ENCODE measurements around the gene CACNA1C.

The CACNA1C gene

GRCh38 chr12:2231011-2231595, 178.3 kb downstream of the CACNA1C start:
- H3K4me1 ChIP-seq (ENCODE audit: insufficient read depth, low read length), result no peaks in the 10 kb centered on the region
- H4K20me1 ChIP-seq (ENCODE audit: insufficient read depth, low read length), result no peaks in the 10 kb centered on the region
- TF ChIP-seq EZH2 (IDR thresholded peaks at IDR 0.05; ENCODE audit: borderline replicate concordance, low read depth, low read length, severe bottlenecking) (no peak), CTCF (IDR thresholded peaks at IDR 0.05; ENCODE audit: borderline replicate concordance, extremely low read depth, low read length, poor library complexity, severe bottlenecking) (no peak)
- no peak overlapping the region for H3K4me2 ChIP-seq (ENCODE audit: insufficient read depth, low read length)
- no peak for DNase-seq
- no peak for ATAC-seq (ENCODE audit: insufficient read depth, low read depth)
- no peaks in the 10 kb centered on the region for H3K9me3 ChIP-seq (ENCODE audit: insufficient read depth, low read length, severe bottlenecking)
- no peak overlapping the region for H3K9ac ChIP-seq (ENCODE audit: low read depth, low read length)
- no peak overlapping the region for H2AFZ ChIP-seq (ENCODE audit: low read depth, low read length)
- no peak overlapping the region for H3K27ac ChIP-seq (ENCODE audit: low read length)
- no peaks in the 10 kb centered on the region for H3K36me3 ChIP-seq (ENCODE audit: insufficient read depth, low read length)
- H3K27me3 ChIP-seq (ENCODE audit: insufficient read depth, low read length, poor library complexity), result no peaks in the 10 kb centered on the region
- no peaks in the 10 kb centered on the region for H3K79me2 ChIP-seq (ENCODE audit: insufficient read depth, low read length)
- no peak overlapping the region for H3K4me3 ChIP-seq (ENCODE audit: low read depth in 1 of 2, low read length in 2 of 2)

GRCh38 chr12:2231956-2232355, 179.2 kb downstream of the CACNA1C start:
- H3K9ac ChIP-seq (ENCODE audit: low read depth, low read length), result no peak overlapping the region
- H3K4me3 ChIP-seq (ENCODE audit: low read depth in 1 of 2, low read length in 2 of 2), result no peak overlapping the region
- no peaks in the 10 kb centered on the region for H3K27me3 ChIP-seq (ENCODE audit: insufficient read depth, low read length, poor library complexity)
- no peaks in the 10 kb centered on the region for H4K20me1 ChIP-seq (ENCODE audit: insufficient read depth, low read length)
- H3K79me2 ChIP-seq (ENCODE audit: insufficient read depth, low read length), result no peaks in the 10 kb centered on the region
- H3K27ac ChIP-seq (ENCODE audit: low read length), result no peak overlapping the region
- no peak overlapping the region for H3K4me2 ChIP-seq (ENCODE audit: insufficient read depth, low read length)
- no peak for TF ChIP-seq CTCF (IDR thresholded peaks at IDR 0.05; ENCODE audit: borderline replicate concordance, extremely low read depth, low read length, poor library complexity, severe bottlenecking)
- TF ChIP-seq EZH2 (IDR thresholded peaks at IDR 0.05; ENCODE audit: borderline replicate concordance, low read depth, low read length, severe bottlenecking), result no peak
- H3K36me3 ChIP-seq (ENCODE audit: insufficient read depth, low read length), result no peaks in the 10 kb centered on the region
- DNase-seq, result no peak
- no peaks in the 10 kb centered on the region for H3K4me1 ChIP-seq (ENCODE audit: insufficient read depth, low read length)
- no peak overlapping the region for H2AFZ ChIP-seq (ENCODE audit: low read depth, low read length)
- H3K9me3 ChIP-seq (ENCODE audit: insufficient read depth, low read length, severe bottlenecking), result no peaks in the 10 kb centered on the region
- no peak for ATAC-seq (ENCODE audit: insufficient read depth, low read depth)

GRCh38 chr12:2233034-2233433, 180.2 kb downstream of the CACNA1C start:
- no peaks in the 10 kb centered on the region for H3K36me3 ChIP-seq (ENCODE audit: insufficient read depth, low read length)
- no peak overlapping the region for H3K9ac ChIP-seq (ENCODE audit: low read depth, low read length)
- H3K4me2 ChIP-seq (ENCODE audit: insufficient read depth, low read length), result no peak overlapping the region
- H4K20me1 ChIP-seq (ENCODE audit: insufficient read depth, low read length), result no peaks in the 10 kb centered on the region
- H3K9me3 ChIP-seq (ENCODE audit: insufficient read depth, low read length, severe bottlenecking), result no peaks in the 10 kb centered on the region
- no peak overlapping the region for H3K27ac ChIP-seq (ENCODE audit: low read length)
- no peak overlapping the region for H3K4me3 ChIP-seq (ENCODE audit: low read depth in 1 of 2, low read length in 2 of 2)
- no peak for DNase-seq
- H2AFZ ChIP-seq (ENCODE audit: low read depth, low read length), result no peak overlapping the region
- no peaks in the 10 kb centered on the region for H3K4me1 ChIP-seq (ENCODE audit: insufficient read depth, low read length)
- no peak for ATAC-seq (ENCODE audit: insufficient read depth, low read depth)
- no peaks in the 10 kb centered on the region for H3K27me3 ChIP-seq (ENCODE audit: insufficient read depth, low read length, poor library complexity)
- TF ChIP-seq EZH2 (IDR thresholded peaks at IDR 0.05; ENCODE audit: borderline replicate concordance, low read depth, low read length, severe bottlenecking), result no peak
- no peak for TF ChIP-seq CTCF (IDR thresholded peaks at IDR 0.05; ENCODE audit: borderline replicate concordance, extremely low read depth, low read length, poor library complexity, severe bottlenecking)
- no peaks in the 10 kb centered on the region for H3K79me2 ChIP-seq (ENCODE audit: insufficient read depth, low read length)

GRCh38 chr12:2234091-2234490, 181.3 kb downstream of the CACNA1C start:
- no peaks in the 10 kb centered on the region for H4K20me1 ChIP-seq (ENCODE audit: insufficient read depth, low read length)
- no peak overlapping the region for H3K4me2 ChIP-seq (ENCODE audit: insufficient read depth, low read length)
- no peak overlapping the region for H3K27ac ChIP-seq (ENCODE audit: low read length)
- no peak for ATAC-seq (ENCODE audit: insufficient read depth, low read depth)
- no peak overlapping the region for H3K9ac ChIP-seq (ENCODE audit: low read depth, low read length)
- no peaks in the 10 kb centered on the region for H3K27me3 ChIP-seq (ENCODE audit: insufficient read depth, low read length, poor library complexity)
- no peaks in the 10 kb centered on the region for H3K9me3 ChIP-seq (ENCODE audit: insufficient read depth, low read length, severe bottlenecking)
- TF ChIP-seq EZH2 (IDR thresholded peaks at IDR 0.05; ENCODE audit: borderline replicate concordance, low read depth, low read length, severe bottlenecking) (no peak), CTCF (IDR thresholded peaks at IDR 0.05; ENCODE audit: borderline replicate concordance, extremely low read depth, low read length, poor library complexity, severe bottlenecking) (no peak)
- no peak for DNase-seq
- no peak overlapping the region for H3K4me3 ChIP-seq (ENCODE audit: low read depth in 1 of 2, low read length in 2 of 2)
- H2AFZ ChIP-seq (ENCODE audit: low read depth, low read length), result no peak overlapping the region
- no peaks in the 10 kb centered on the region for H3K79me2 ChIP-seq (ENCODE audit: insufficient read depth, low read length)
- H3K4me1 ChIP-seq (ENCODE audit: insufficient read depth, low read length), result no peaks in the 10 kb centered on the region
- no peaks in the 10 kb centered on the region for H3K36me3 ChIP-seq (ENCODE audit: insufficient read depth, low read length)

Measured in DND-41 (cell line).